Panc1 (cell line): ENCODE measurements around the gene SMIM35.

Source experiments
- CTCF ChIP-seq: fragments of 450-650 bp; IDR thresholded peaks from 2 replicates; pipeline ENCODE4 v1.5.1; 2017; ENCODE audit warnings: mild to moderate bottlenecking
- POLR2AphosphoS5 ChIP-seq: IDR thresholded peaks from 2 replicates; pipeline ENCODE4 v1.6.1; 2012; ENCODE audit warnings: mild to moderate bottlenecking, low read depth, low read length, moderate library complexity
- REST ChIP-seq, 2 experiments: IDR thresholded peaks; 2 replicates each; pipeline ENCODE4 v1.6.1; 2011 to 2012; ENCODE audit warnings: low read depth in 2 of 2, control low read depth in 1 of 2, low read length in 1 of 2, mild to moderate bottlenecking in 1 of 2, moderate library complexity in 1 of 2; ENCODE audit not compliant: insufficient read depth in 1 of 2
- SIN3A ChIP-seq: IDR thresholded peaks from 2 replicates; pipeline ENCODE4 v1.6.1; 2012; ENCODE audit warnings: low read depth, mild to moderate bottlenecking, low read length, moderate library complexity, borderline replicate concordance; ENCODE audit not compliant: insufficient read depth

GRCh38 chr11:117960406-117960805 is 126.4 kb downstream of the SMIM35 start:
- TF ChIP-seq CTCF (no peak), REST (IDR thresholded peaks at IDR 0.05; ENCODE audit: insufficient read depth in 1 of 2, low read depth in 2 of 2, low read length in 1 of 2) (no peak), POLR2AphosphoS5 (no peak), SIN3A (no peak)
